ENCODE results near the gene MYO7B.

DNA sequence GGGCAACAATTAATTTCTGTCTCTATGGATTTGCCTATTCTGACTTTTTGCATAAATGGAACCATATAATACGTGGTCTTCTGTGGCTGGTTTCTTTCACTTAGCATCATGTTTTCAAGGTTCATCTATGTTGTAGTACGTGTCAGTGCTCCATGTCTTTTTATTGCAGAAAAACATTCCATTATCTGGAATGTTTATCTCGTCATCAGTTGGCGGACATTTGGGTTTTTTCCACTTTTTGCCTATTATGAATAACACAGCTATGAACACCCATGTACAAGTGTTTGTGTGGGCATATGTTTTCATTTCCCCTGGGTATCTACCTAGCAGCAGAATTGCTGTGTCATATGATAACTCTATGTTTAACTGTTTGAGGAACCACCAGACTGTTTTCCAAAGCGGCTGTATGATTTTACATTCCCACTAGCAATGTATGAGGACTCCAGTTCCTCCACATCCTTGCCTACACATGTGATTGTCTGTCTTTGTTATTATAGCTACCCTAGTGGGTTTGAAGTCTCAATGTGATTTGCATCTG is 49.9 kb downstream of the MYO7B start:
- TF ChIP-seq, protein P1, sequence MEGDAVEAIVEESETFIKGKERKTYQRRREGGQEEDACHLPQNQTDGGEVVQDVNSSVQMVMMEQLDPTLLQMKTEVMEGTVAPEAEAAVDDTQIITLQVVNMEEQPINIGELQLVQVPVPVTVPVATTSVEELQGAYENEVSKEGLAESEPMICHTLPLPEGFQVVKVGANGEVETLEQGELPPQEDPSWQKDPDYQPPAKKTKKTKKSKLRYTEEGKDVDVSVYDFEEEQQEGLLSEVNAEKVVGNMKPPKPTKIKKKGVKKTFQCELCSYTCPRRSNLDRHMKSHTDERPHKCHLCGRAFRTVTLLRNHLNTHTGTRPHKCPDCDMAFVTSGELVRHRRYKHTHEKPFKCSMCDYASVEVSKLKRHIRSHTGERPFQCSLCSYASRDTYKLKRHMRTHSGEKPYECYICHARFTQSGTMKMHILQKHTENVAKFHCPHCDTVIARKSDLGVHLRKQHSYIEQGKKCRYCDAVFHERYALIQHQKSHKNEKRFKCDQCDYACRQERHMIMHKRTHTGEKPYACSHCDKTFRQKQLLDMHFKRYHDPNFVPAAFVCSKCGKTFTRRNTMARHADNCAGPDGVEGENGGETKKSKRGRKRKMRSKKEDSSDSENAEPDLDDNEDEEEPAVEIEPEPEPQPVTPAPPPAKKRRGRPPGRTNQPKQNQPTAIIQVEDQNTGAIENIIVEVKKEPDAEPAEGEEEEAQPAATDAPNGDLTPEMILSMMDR (IDR thresholded peaks at IDR 0.05) = no peak
- TF ChIP-seq POLR2A (IDR thresholded peaks at IDR 0.05) (no peak), EP300 (IDR thresholded peaks at IDR 0.05) (no peak)

All from tibial nerve (tissue), 4 donors.